GM21529 (cell line): ENCODE results near the gene IWS1.
"Not testable (repeated sequence)": the region's sequence is repeated elsewhere in the genome, so short reads cannot be mapped to it uniquely, and the experiment has no call there.

ENCODE experiments used
- ATAC-seq: cut with Tn5 transposase; IDR thresholded peaks from one replicate; pipeline ENCODE4 v1.9.1; 2021; ENCODE audit not compliant: unreplicated experiment

The IWS1 gene

GRCh38 chr2:127529416-127529815 is 3.1 kb upstream of the IWS1 start:
- not testable (repeated sequence) for ATAC-seq

GRCh38 chr2:127528487-127528886 is 2.2 kb upstream of the IWS1 start:
- no peak for ATAC-seq

GRCh38 chr2:127527001-127527804 is 914 bp upstream of the IWS1 start:
- ATAC-seq, result peak; percentile 8

GRCh38 chr2:127525691-127526131 is 578 bp downstream of the IWS1 start:
- no peak for ATAC-seq

GRCh38 chr2:127524198-127524834 is 2.0 kb downstream of the IWS1 start:
- ATAC-seq, result not testable (repeated sequence)

- ATAC-seq, result no peak
Observed at GRCh38 chr2:127523269-127523939, 2.9 kb downstream of the IWS1 start.

GRCh38 chr2:127520424-127520823 is 5.9 kb downstream of the IWS1 start:
- ATAC-seq, result no peak

- no peak for ATAC-seq
Observed at GRCh38 chr2:127517465-127517864, 8.8 kb downstream of the IWS1 start.

- ATAC-seq, result no peak
Observed at GRCh38 chr2:127516041-127516762, 10.1 kb downstream of the IWS1 start.

GRCh38 chr2:127515383-127515915 is 10.8 kb downstream of the IWS1 start:
- no peak for ATAC-seq

- no peak for ATAC-seq
Observed at GRCh38 chr2:127514485-127514884, 11.8 kb downstream of the IWS1 start.

- no peak for ATAC-seq
Observed at GRCh38 chr2:127514076-127514475, 12.2 kb downstream of the IWS1 start.

GRCh38 chr2:127512362-127512761 is 13.9 kb downstream of the IWS1 start:
- ATAC-seq, result no peak

GRCh38 chr2:127511917-127512316 is 14.4 kb downstream of the IWS1 start:
- ATAC-seq, result no peak

GRCh38 chr2:127511090-127511695 is 15.1 kb downstream of the IWS1 start:
- no peak for ATAC-seq

- ATAC-seq, result no peak
Observed at GRCh38 chr2:127510073-127510472, 16.2 kb downstream of the IWS1 start.

GRCh38 chr2:127508631-127509034 is 17.7 kb downstream of the IWS1 start:
- ATAC-seq, result peak; percentile 45

- no peak for ATAC-seq
Observed at GRCh38 chr2:127508023-127508630, 18.2 kb downstream of the IWS1 start.

GRCh38 chr2:127506510-127506909 is 19.8 kb downstream of the IWS1 start:
- ATAC-seq, result no peak
